Activated CD8-positive, alpha-beta memory T cell treated with anti-CD3 and anti-CD28 coated beads, Interleukin-2, amount 50 U/mL, for 24 hours (primary cell): ENCODE data around the gene ZNF688.

ENCODE experiments used
- DNase-seq: peaks from one replicate; pipeline ENCODE4 v3.0.0-alpha.2; 2020; ENCODE audit errors: extremely low read depth

Gene ZNF688

GRCh38 chr16:30585400-30586191 lies 14.1 kb upstream of the ZNF688 start, which contains the start of gene ZNF785:
TSS of gene ZNF785 (minus strand) at chr16:30585697. CDS start at chr16:30585611, 86 bp downstream.
- peak; percentile 78 for DNase-seq

GRCh38 chr16:30585022-30585399 lies 13.5 kb upstream of the ZNF688 start:
- no peak for DNase-seq

- no peak for DNase-seq
Observed at GRCh38 chr16:30582611-30583340, 11.3 kb upstream of the ZNF688 start.

GRCh38 chr16:30581457-30581856 lies 9.9 kb upstream of the ZNF688 start:
- no peak for DNase-seq

- no peak for DNase-seq
Observed at GRCh38 chr16:30574678-30575077, 3.2 kb upstream of the ZNF688 start.

GRCh38 chr16:30570636-30571444 lies 674 bp downstream of the ZNF688 start:
- no peak for DNase-seq

- DNase-seq: no peak
Observed at GRCh38 chr16:30569746-30570635, 1.5 kb downstream of the ZNF688 start.

GRCh38 chr16:30569281-30569680 lies 2.2 kb downstream of the ZNF688 start:
- no peak for DNase-seq

- DNase-seq: no peak
Observed at GRCh38 chr16:30567991-30568638, 3.4 kb downstream of the ZNF688 start.

GRCh38 chr16:30567160-30567990 lies 4.1 kb downstream of the ZNF688 start:
- DNase-seq: no peak

GRCh38 chr16:30566531-30566930 lies 5.0 kb downstream of the ZNF688 start:
- DNase-seq: no peak

- DNase-seq: no peak
Observed at GRCh38 chr16:30565984-30566383, 5.5 kb downstream of the ZNF688 start.

GRCh38 chr16:30565526-30565925 lies 6.0 kb downstream of the ZNF688 start:
- no peak for DNase-seq

GRCh38 chr16:30562021-30562420 lies 9.5 kb downstream of the ZNF688 start:
- DNase-seq: no peak

GRCh38 chr16:30561089-30561816 lies 10.3 kb downstream of the ZNF688 start:
- DNase-seq: no peak

- DNase-seq: no peak
Observed at GRCh38 chr16:30559690-30560089, 11.8 kb downstream of the ZNF688 start.

GRCh38 chr16:30558789-30559377 lies 12.6 kb downstream of the ZNF688 start:
- no peak for DNase-seq

GRCh38 chr16:30557957-30558788 lies 13.3 kb downstream of the ZNF688 start, which contains the start of gene ZNF764:
TSS of gene ZNF764 (minus strand) at chr16:30558374. CDS start at chr16:30558182, 192 bp downstream.
- DNase-seq: peak; percentile 94
